ENCODE data around the gene MYO7A.

GRCh38 chr11:77151804-77152509 lies 23.9 kb downstream of the MYO7A start:
- no peak for TF ChIP-seq CTCF (conservative IDR thresholded peaks at IDR 0.05; ENCODE audit: low read depth in 2 of 2)
- TF ChIP-seq POLR2AphosphoS5 (IDR thresholded peaks at IDR 0.05; ENCODE audit: low read depth) = no peak
- TF ChIP-seq EZH2 (IDR thresholded peaks at IDR 0.05; ENCODE audit: low read depth, unreplicated experiment) = no peak
- no peak for TF ChIP-seq EZH2phosphoT487 (IDR thresholded peaks at IDR 0.05; ENCODE audit: unreplicated experiment)
- TF ChIP-seq, protein P1, sequence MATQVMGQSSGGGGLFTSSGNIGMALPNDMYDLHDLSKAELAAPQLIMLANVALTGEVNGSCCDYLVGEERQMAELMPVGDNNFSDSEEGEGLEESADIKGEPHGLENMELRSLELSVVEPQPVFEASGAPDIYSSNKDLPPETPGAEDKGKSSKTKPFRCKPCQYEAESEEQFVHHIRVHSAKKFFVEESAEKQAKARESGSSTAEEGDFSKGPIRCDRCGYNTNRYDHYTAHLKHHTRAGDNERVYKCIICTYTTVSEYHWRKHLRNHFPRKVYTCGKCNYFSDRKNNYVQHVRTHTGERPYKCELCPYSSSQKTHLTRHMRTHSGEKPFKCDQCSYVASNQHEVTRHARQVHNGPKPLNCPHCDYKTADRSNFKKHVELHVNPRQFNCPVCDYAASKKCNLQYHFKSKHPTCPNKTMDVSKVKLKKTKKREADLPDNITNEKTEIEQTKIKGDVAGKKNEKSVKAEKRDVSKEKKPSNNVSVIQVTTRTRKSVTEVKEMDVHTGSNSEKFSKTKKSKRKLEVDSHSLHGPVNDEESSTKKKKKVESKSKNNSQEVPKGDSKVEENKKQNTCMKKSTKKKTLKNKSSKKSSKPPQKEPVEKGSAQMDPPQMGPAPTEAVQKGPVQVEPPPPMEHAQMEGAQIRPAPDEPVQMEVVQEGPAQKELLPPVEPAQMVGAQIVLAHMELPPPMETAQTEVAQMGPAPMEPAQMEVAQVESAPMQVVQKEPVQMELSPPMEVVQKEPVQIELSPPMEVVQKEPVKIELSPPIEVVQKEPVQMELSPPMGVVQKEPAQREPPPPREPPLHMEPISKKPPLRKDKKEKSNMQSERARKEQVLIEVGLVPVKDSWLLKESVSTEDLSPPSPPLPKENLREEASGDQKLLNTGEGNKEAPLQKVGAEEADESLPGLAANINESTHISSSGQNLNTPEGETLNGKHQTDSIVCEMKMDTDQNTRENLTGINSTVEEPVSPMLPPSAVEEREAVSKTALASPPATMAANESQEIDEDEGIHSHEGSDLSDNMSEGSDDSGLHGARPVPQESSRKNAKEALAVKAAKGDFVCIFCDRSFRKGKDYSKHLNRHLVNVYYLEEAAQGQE (IDR thresholded peaks at IDR 0.05; ENCODE audit: unreplicated experiment) = no peak
- TF ChIP-seq CREB1 (CRISPR knock-in tag; IDR thresholded peaks at IDR 0.05; ENCODE audit: low read depth) = no peak
- no peak for TF ChIP-seq ETS1 (IDR thresholded peaks at IDR 0.05)
- no peak for TF ChIP-seq JUNB (IDR thresholded peaks at IDR 0.05; ENCODE audit: unreplicated experiment)
- TF ChIP-seq ZNF462 (CRISPR knock-in tag; IDR thresholded peaks at IDR 0.05) = no peak
- no peak for TF ChIP-seq STAT1 (IDR thresholded peaks at IDR 0.05; ENCODE audit: unreplicated experiment)
- TF ChIP-seq ZNF331 (CRISPR knock-in tag; IDR thresholded peaks at IDR 0.05; ENCODE audit: low read depth) = no peak
- no peak for TF ChIP-seq ZNF114 (CRISPR knock-in tag; IDR thresholded peaks at IDR 0.05)
